ENCODE data around the gene ZNF608. TPM values are rescaled to one million over a fixed set of nuclear protein-coding genes. Genes with fewer than 3 reads are reported as not detected.

The ZNF608 gene
- total RNA-seq, 1 donor from 2014 or later: 32.1 TPM

GRCh38 chr5:124738681-124739633 is 7.5 kb downstream of the ZNF608 start:
- peak overlapping the region; percentile 58 for H3K27ac ChIP-seq
- peaks cover 30% of the 10 kb centered on the region for H3K4me1 ChIP-seq
- H3K4me3 ChIP-seq: peak overlapping the region; percentile 70
- H3K27me3 ChIP-seq: no peaks in the 10 kb centered on the region
- H3K36me3 ChIP-seq: no peaks in the 10 kb centered on the region
- no peak for ATAC-seq
- no peak for DNase-seq
- no peaks in the 10 kb centered on the region for H3K9me3 ChIP-seq
- no peak for TF ChIP-seq CTCF (IDR thresholded peaks at IDR 0.05)
- intact Hi-C loops (cut with DNase I): no loop called here

- H3K36me3 ChIP-seq: no peaks in the 10 kb centered on the region
These were observed 8.8 kb downstream of the ZNF608 start for GRCh38 chr5:124737651-124738050.

GRCh38 chr5:124736805-124737188 is 9.6 kb downstream of the ZNF608 start:
- Histone ChIP-seq H3K27me3 (no peaks in the 10 kb centered on the region), H3K27ac (no peak overlapping the region), H3K4me3 (no peak overlapping the region), H3K36me3 (no peaks in the 10 kb centered on the region), H3K4me1 (peaks cover 42% of the 10 kb centered on the region), H3K9me3 (no peaks in the 10 kb centered on the region)
- intact Hi-C loops (cut with DNase I): no loop called here
- ATAC-seq (no peak), DNase-seq (no peak)
- TF ChIP-seq CTCF (IDR thresholded peaks at IDR 0.05): no peak

More at GRCh38 chr5:124737651-124738050, 8.8 kb downstream of the ZNF608 start:
- Histone ChIP-seq H3K27ac (no peak overlapping the region), H3K4me1 (peaks cover 33% of the 10 kb centered on the region), H3K27me3 (no peaks in the 10 kb centered on the region), H3K4me3 (no peak overlapping the region), H3K9me3 (no peaks in the 10 kb centered on the region)
- no peak for ATAC-seq
- no peak for DNase-seq
- intact Hi-C loops (cut with DNase I): no loop called here
- no peak for TF ChIP-seq CTCF (IDR thresholded peaks at IDR 0.05)

GRCh38 chr5:124736082-124736804 is 10.2 kb downstream of the ZNF608 start:
- intact Hi-C loops (cut with DNase I): no loop called here
- Histone ChIP-seq H3K4me3 (peak overlapping the region; percentile 31), H3K27ac (peak overlapping the region; percentile 31), H3K36me3 (no peaks in the 10 kb centered on the region), H3K27me3 (no peaks in the 10 kb centered on the region), H3K4me1 (peaks cover 43% of the 10 kb centered on the region), H3K9me3 (no peaks in the 10 kb centered on the region)
- ATAC-seq (no peak), DNase-seq (no peak)
- no peak for TF ChIP-seq CTCF (IDR thresholded peaks at IDR 0.05)

GRCh38 chr5:124735169-124735858 is 11.1 kb downstream of the ZNF608 start:
- H3K4me3 ChIP-seq: peak overlapping the region; percentile 31
- no peak for TF ChIP-seq CTCF (IDR thresholded peaks at IDR 0.05)
- intact Hi-C loops (cut with DNase I): no loop called here
- peaks cover 39% of the 10 kb centered on the region for H3K4me1 ChIP-seq
- H3K9me3 ChIP-seq: no peaks in the 10 kb centered on the region
- H3K36me3 ChIP-seq: no peaks in the 10 kb centered on the region
- peak overlapping the region; percentile 31 for H3K27ac ChIP-seq
- DNase-seq: no peak
- ATAC-seq: peak; percentile 46
- H3K27me3 ChIP-seq: no peaks in the 10 kb centered on the region
